ENCODE results near the gene C4BPA. TPM values are rescaled to one million over a fixed set of nuclear protein-coding genes. Genes with fewer than 3 reads are reported as not detected.

C4BPA gene
- total RNA-seq, 2 donors from 2014 or later = 1.9 to 2.3 TPM

DNA sequence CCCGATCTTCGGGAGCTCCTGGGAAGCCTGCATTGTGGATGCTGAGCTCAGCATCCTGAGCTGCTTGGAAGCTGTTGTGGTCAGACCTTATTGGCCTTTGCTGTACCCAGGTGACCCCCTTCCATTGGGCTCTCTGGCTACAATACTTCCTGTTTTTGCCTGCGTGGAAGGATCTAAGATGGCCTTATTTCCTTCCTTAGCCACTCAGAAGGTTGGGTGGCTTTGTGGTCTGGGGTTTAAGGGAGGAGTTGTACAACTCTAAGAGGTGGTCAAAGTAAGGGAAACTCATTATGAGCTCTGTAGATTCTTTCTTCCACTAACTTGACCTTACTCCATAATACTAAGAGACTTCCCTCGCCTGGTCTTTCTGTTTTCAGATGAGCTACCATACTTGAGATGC, 33.2 kb upstream of the C4BPA start:
- H3K9me3 ChIP-seq = no peaks in the 10 kb centered on the region
- H3K4me1 ChIP-seq = peaks cover 6% of the 10 kb centered on the region
- TF ChIP-seq, protein P1, sequence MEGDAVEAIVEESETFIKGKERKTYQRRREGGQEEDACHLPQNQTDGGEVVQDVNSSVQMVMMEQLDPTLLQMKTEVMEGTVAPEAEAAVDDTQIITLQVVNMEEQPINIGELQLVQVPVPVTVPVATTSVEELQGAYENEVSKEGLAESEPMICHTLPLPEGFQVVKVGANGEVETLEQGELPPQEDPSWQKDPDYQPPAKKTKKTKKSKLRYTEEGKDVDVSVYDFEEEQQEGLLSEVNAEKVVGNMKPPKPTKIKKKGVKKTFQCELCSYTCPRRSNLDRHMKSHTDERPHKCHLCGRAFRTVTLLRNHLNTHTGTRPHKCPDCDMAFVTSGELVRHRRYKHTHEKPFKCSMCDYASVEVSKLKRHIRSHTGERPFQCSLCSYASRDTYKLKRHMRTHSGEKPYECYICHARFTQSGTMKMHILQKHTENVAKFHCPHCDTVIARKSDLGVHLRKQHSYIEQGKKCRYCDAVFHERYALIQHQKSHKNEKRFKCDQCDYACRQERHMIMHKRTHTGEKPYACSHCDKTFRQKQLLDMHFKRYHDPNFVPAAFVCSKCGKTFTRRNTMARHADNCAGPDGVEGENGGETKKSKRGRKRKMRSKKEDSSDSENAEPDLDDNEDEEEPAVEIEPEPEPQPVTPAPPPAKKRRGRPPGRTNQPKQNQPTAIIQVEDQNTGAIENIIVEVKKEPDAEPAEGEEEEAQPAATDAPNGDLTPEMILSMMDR (IDR thresholded peaks at IDR 0.05) = no peak
- no peak overlapping the region for H3K27ac ChIP-seq
- no peak overlapping the region for H3K9ac ChIP-seq (ENCODE audit: low read depth in 2 of 2, low read length in 2 of 2)
- H3K36me3 ChIP-seq = peaks cover 5% of the 10 kb centered on the region
- intact Hi-C loops (cut with DNase I) = no loop called here
- no peak overlapping the region for H3K4me3 ChIP-seq
- H3K27me3 ChIP-seq = no peaks in the 10 kb centered on the region
- no peak for DNase-seq

DNA sequence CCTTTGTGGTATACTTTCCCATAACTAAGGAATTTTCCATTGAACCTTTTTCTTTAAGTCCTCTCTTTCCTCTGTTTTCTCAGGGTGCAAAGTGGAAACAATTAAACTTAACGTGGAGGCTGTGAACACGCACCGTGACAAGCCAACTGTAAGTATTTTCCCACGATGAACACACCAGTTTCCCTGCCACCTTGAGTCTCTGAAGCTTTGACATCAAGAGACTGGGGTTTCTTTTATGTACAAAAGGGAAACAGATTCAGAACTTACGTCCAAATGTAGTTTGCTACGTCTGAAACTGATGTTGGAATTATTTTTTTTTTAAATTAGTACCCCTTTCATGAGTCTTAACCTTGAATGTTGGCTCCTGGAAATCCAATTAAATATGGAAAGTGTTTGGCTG, 32.6 kb upstream of the C4BPA start:
- H3K9me3 ChIP-seq = no peaks in the 10 kb centered on the region
- no peak overlapping the region for H3K9ac ChIP-seq (ENCODE audit: low read depth in 2 of 2, low read length in 2 of 2)
- peaks cover 5% of the 10 kb centered on the region for H3K36me3 ChIP-seq
- intact Hi-C loops (cut with DNase I) = no loop called here
- no peak for DNase-seq
- H3K4me1 ChIP-seq = peaks cover 6% of the 10 kb centered on the region
- H3K27ac ChIP-seq = no peak overlapping the region
- TF ChIP-seq, protein P1 (IDR thresholded peaks at IDR 0.05) = no peak
- H3K4me3 ChIP-seq = no peak overlapping the region
- H3K27me3 ChIP-seq = no peaks in the 10 kb centered on the region

DNA sequence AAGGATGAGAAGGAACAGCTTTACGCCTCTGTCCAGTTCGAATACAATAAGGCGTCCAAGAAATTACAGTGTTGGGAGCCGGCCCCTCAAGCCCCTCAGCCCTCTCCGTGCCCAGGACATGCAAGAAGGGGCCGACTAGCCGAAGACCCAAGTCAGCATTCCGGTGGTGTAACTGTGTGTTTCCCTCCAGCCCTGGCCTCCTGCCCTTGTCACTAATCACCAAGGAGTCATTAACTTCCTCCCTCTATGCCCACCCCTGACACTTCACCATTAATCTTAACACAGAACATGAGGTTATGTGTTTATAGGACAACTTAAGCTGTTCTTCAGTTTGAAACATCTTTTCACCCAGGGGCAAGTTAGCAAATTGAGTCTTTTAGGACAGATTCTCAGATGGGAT, 31.8 kb upstream of the C4BPA start:
- TF ChIP-seq, protein P1 (IDR thresholded peaks at IDR 0.05) = no peak
- no peak overlapping the region for H3K9ac ChIP-seq (ENCODE audit: low read depth in 2 of 2, low read length in 2 of 2)
- H3K4me1 ChIP-seq = peaks cover 6% of the 10 kb centered on the region
- no peaks in the 10 kb centered on the region for H3K27me3 ChIP-seq
- no peak for DNase-seq
- H3K27ac ChIP-seq = no peak overlapping the region
- no peaks in the 10 kb centered on the region for H3K9me3 ChIP-seq
- no peak overlapping the region for H3K4me3 ChIP-seq
- H3K36me3 ChIP-seq = peaks cover 5% of the 10 kb centered on the region
- intact Hi-C loops (cut with DNase I) = no loop called here

DNA sequence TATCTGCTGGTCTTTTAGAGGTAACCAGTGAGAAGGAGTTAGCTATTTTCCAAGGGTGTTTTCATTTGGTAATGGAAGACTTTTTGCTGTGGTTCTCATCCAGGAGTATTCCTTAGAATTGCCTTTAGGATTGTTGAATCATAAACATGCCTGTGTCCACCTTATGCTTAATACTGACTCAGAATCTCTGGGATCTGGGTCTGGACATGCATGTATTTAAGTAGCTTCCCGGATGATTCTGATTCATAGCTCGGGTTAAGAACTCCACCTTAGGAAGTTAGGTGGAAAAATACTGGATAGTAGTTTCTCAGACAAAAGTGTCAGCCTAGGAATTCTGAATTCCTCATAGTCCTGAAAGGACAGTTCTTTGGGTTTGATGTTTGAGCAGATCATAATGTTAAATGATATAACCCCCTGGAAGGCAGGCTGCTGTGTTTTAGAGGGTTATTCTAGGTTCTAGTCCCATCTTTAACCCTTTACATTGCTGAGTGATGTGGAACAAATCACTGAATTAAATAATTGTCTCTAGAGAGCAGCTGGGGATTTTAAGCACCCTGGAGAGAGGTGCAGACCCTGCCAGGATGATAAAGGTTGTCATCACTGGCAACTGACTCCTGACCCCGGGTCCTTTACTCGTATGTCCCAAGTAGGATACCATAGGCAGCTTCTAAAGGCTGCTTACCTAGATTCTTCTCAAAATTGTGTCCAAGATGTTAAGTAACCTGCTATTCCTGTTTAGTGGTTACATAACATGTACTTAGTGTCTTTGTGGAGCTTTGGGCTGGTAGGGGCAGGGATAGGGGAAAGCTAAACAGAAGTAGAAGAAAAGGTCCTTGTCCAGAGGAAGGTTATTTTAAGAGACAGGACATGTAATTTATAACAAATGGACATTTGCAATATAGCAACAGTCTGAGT, 29.9 kb upstream of the C4BPA start:
- Histone ChIP-seq H3K36me3 (peaks cover 5% of the 10 kb centered on the region), H3K9ac (ENCODE audit: low read depth in 2 of 2, low read length in 2 of 2) (no peak overlapping the region), H3K27ac (no peak overlapping the region), H3K27me3 (no peaks in the 10 kb centered on the region), H3K9me3 (no peaks in the 10 kb centered on the region), H3K4me1 (no peaks in the 10 kb centered on the region), H3K4me3 (no peak overlapping the region)
- TF ChIP-seq, protein P1 (IDR thresholded peaks at IDR 0.05) = no peak
- intact Hi-C loops (cut with DNase I) = no loop called here
- DNase-seq = no peak

DNA sequence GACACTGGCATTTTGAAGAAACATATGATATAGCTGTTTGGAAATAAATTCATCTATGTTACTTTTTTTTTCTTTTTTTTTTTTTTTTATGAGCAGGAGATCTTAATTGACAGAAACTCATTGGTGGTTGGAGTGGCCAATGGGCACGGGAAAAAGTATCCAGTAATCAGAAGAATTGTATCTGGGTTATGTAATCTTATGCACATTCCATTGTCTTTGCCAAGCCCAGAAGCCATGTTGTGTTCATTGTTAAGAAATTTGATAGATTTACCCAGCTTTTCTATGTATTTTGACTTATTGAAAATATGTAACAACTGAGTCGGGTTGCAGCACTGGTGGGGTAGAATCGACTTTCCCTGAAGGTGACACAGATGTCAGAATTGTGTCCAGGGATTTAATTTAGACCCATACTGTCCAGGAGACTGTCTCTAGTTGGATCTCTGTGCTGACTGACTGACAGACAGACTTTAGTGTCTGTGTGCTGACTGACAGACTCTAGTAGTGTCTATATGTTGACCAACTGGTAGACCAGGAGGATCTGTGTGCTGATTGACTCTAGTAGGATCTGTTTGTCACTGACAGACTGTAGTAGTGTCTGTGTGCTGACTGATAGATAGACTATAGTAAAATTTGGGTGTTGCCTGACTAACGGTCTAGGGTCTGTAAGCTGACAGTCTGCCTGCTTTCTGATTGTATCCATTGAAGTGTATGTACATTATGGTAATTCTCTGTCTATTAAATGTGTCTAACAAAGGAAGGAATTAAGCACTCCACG, 27.7 kb upstream of the C4BPA start:
- Histone ChIP-seq H3K36me3 (no peaks in the 10 kb centered on the region), H3K9ac (ENCODE audit: low read depth in 2 of 2, low read length in 2 of 2) (no peak overlapping the region), H3K27me3 (no peaks in the 10 kb centered on the region), H3K4me1 (no peaks in the 10 kb centered on the region), H3K9me3 (no peaks in the 10 kb centered on the region), H3K27ac (no peak overlapping the region), H3K4me3 (no peak overlapping the region)
- no peak for DNase-seq
- TF ChIP-seq, protein P1 (IDR thresholded peaks at IDR 0.05) = no peak
- intact Hi-C loops (cut with DNase I) = no loop called here

Measured in colonic mucosa (tissue), 4 donors.